GM12892 (cell line): ENCODE data around the gene RAMAC.

Source experiments
- POLR2A ChIP-seq: IDR thresholded peaks from 2 replicates; pipeline ENCODE4 v1.6.1; 2011; ENCODE audit warnings: low read depth, low read length, control low read depth
- POLR2AphosphoS5 ChIP-seq: IDR thresholded peaks from 2 replicates; pipeline ENCODE4 v1.6.1; 2011; ENCODE audit warnings: low read depth, low read length, control low read depth
- TAF1 ChIP-seq: IDR thresholded peaks from 2 replicates; pipeline ENCODE4 v1.6.1; 2011; ENCODE audit warnings: low read depth, mild to moderate bottlenecking, control low read depth, low read length, borderline replicate concordance

DNA sequence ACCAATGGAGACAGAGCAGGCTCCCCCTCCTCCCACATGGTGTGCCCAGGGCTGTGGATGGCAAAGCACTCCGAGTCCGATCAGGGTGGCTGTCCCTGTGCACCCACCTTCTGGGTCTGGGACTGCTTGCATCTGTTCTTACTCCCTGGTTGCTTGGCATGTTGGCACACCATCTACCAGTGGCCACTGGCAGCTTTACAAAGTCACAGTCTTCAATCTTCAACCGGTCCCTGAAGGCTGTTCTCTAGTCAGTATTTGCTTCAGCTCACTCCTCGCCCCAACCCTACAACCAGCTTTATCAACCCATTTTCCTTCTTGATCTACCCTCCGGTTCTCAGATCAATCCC is 48.3 kb upstream of the RAMAC start:
- TF ChIP-seq POLR2AphosphoS5: no peak
- no peak for TF ChIP-seq POLR2A
- no peak for TF ChIP-seq TAF1
